GM13977 (cell line): ENCODE data around the gene RETREG2.

Experiments
- DNase-seq: peaks from one replicate; pipeline ENCODE4 v3.0.0; 2012; ENCODE audit warnings: low spot score
- in situ Hi-C: fragments of 300-500 bp; cut with MboI; formaldehyde crosslinking; loops from one replicate; pipeline ENCODE4 v1.12.0; 2022; ENCODE audit warnings: low sequenced_read_pairs, low pct_unique_long_range_greater_than_20kb, mixed read lengths, inconsistent platforms; ENCODE audit not compliant: unreplicated experiment
- TF ChIP-seq, protein P1 (sequence below): IDR thresholded peaks from 2 replicates; pipeline ENCODE4 v1.5.1; 2012; ENCODE audit warnings: mild to moderate bottlenecking, control low read depth; ENCODE audit not compliant: insufficient read depth; ENCODE audit errors: extremely low read depth, missing control alignments

Gene RETREG2

GRCh38 chr2:219213486-219214071, 35.5 kb downstream of the RETREG2 start:
- TF ChIP-seq, protein P1, sequence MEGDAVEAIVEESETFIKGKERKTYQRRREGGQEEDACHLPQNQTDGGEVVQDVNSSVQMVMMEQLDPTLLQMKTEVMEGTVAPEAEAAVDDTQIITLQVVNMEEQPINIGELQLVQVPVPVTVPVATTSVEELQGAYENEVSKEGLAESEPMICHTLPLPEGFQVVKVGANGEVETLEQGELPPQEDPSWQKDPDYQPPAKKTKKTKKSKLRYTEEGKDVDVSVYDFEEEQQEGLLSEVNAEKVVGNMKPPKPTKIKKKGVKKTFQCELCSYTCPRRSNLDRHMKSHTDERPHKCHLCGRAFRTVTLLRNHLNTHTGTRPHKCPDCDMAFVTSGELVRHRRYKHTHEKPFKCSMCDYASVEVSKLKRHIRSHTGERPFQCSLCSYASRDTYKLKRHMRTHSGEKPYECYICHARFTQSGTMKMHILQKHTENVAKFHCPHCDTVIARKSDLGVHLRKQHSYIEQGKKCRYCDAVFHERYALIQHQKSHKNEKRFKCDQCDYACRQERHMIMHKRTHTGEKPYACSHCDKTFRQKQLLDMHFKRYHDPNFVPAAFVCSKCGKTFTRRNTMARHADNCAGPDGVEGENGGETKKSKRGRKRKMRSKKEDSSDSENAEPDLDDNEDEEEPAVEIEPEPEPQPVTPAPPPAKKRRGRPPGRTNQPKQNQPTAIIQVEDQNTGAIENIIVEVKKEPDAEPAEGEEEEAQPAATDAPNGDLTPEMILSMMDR = no peak
- in situ Hi-C loops = no loop called here
- no peak for DNase-seq

DNA sequence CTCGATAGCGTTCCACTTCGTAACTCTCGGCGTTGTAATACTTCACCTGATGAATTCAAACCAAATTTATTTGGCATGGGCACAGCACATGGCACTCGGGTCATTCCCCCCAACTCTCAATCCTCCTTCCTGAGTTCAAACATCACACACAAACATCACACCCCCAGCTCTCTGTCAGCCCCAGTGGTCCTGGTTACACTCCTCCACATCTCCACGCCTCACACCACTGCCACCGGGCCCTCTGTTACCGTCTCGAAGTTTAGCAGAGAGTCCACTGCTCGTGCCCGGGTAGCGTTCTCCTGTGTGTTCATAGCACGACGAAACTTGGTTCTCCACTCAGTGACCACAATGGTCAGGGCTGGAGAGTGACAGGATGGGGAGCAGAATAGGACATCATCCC, 36.1 kb downstream of the RETREG2 start:
- TF ChIP-seq, protein P1 = no peak
- DNase-seq = no peak
- in situ Hi-C loops = no loop called here

DNA sequence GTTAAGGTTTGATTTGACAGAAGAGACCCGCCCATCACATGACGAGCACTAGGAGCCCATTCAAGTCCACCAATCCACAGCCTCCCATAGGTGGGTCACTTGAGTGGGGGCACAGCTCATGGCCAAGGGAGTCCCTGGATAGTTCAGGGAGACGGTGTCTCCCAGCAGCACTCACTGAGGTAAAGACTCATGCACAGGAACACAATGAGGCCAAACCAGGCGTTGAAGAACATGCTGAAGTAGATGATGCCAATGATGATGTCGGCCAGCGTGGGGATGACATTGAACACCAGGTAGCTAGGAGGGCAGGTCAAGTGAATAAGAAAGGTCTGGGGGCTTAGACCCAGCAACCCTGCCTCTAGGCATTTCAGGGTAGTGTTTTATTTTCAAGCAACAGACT, 36.7 kb downstream of the RETREG2 start:
- no peak for DNase-seq
- TF ChIP-seq, protein P1 = no peak
- in situ Hi-C loops = no loop called here

GRCh38 chr2:219215871-219216534, 37.9 kb downstream of the RETREG2 start:
- in situ Hi-C loops = no loop called here
- TF ChIP-seq, protein P1 = no peak
- no peak for DNase-seq

- TF ChIP-seq, protein P1 = no peak
- in situ Hi-C loops = no loop called here
These were observed 38.5 kb downstream of the RETREG2 start for GRCh38 chr2:219216535-219216915.

GRCh38 chr2:219218217-219218731, 40.2 kb downstream of the RETREG2 start:
- peak; percentile 58 for DNase-seq
- TF ChIP-seq, protein P1 = no peak
- in situ Hi-C loops = no loop called here

More at GRCh38 chr2:219216535-219216915, 38.5 kb downstream of the RETREG2 start:
- no peak for DNase-seq
